Inferior parietal cortex (tissue), 1 donor: ENCODE data around the gene PRM2.

Experiments
- DNase-seq: peaks from one replicate; pipeline ENCODE4 v3.0.0-alpha.2; 2016; ENCODE audit errors: extremely low spot score

Gene PRM2

GRCh38 chr16:11262915-11263314, 13.4 kb downstream of the PRM2 start:
- DNase-seq: no peak

DNA sequence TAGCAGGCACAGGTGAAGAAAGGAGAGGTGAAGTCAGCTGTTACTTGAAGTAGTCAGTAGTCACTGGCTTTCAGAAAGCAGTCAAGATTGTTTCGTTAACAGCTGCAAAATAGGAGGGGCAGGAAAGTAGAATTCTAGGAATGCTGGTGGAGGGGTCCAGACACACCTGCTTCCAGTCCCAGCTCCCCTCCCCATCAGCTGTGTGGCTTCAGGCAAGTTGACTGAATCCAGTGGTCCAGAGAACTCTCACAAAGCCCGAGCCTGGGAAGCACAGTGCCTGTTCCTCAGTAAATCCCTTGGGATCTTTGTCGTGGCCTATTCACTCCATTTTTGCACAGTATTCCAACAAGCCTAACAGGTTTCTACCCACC, 15.7 kb downstream of the PRM2 start:
- no peak for DNase-seq

DNA sequence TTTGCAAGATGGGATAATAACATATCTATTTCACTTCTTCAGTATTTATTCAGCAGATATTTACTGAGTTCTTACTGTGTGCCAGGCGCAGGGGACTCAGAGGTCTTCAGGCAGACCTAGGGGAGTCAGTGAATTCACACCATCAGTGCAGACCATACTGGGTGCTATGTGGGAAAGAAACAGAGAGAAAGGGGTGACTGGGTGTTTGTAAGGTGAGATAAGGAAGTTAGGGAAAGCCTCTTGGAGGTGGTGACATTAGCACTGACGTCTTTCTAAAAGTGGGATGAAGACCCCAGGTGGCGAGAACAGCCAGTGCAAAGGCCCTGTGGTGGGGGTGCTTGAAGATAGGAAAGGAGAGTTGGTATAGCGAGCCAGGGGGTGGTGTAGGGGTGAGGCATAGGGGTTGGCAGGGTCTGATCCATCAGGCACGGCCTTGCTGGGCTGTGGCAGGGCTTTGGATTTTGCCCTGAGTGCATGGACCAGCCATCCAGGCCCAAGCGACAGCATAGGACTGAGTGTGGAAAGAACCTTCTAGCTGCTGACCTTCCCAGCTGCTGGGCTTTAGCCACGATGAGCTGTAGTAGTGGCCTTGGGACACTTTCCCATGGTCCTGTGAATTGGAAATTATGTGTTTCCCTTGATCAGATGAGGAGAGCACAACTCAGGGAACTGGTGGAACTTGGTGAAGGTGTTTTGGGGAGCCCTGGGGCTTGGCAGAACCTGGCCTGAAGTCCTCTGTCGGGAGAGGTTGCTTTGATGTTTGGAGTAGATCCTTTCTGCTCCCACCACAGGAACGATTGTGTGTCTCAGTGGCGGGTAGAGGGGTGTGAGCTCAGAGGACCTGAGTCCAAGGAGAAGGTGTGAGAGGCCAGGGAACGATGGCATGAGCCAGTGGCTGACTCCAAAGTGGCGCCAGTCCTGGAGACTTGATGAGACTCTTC, 16.4 kb downstream of the PRM2 start:
- no peak for DNase-seq

- DNase-seq: peak; percentile 61
Measured at GRCh38 chr16:11258553-11259492, 17.5 kb downstream of the PRM2 start.

DNA sequence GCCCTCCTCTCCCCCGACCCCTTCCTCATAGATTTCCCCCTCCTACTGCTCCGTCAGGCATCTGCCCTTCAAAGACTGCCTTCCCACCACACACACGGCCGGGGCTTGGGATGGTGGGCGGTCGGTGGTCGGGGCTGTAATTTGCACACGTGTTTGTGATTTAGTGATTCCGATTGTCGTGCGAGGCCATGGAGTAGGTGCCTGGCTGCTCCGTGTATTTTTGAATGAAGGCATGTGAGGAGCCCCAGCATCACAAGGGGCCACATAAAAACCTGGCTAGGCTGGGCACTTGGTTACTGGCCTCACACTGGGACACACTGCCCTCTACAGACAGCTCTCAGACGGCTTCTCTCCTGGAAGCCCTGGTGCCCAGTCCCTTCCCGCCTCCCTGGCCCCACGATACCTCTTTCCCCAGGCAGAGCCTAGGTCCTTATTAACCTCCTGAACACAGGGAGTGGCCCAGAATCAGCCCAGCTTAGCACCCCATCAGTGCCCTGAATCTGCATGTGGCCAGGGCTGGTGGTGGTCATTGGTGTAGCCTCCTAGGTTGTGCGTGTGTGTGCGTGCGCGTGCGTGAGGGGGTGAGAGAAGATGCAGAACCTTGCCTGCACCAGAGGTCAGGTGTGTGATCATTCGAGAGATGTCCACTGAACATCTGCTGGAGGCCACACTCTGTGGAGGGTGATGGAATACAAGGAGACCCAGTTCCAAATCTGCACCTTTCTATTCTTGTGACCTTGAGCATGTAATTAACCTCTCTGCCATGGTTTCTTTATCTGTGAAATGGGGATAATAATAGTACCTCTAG, 18.9 kb downstream of the PRM2 start:
- peak; percentile 80 for DNase-seq

DNA sequence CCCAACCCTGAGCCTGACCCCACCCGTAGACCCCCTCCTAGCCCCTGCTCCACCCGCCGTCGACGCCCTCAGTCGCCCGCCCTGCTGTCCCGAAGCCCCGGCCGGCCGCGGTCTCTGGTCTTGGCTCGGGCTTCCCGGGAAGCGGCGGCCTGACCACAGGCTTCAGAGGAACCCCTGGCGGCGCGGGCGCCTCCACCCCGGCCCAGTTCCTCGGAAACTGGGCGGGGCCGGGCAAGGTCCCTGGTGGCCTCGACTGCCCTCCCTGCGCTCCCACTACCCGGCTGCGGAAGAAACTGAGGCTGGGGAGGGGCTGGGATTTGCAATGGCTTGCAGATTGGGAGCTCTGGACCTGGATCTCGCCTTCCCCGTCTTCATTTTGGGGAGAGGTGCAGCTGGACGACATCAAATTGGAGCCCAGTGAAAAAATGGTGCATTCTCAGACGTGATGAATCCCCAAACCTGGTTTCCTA, 19.6 kb downstream of the PRM2 start:
- DNase-seq: no peak

DNA sequence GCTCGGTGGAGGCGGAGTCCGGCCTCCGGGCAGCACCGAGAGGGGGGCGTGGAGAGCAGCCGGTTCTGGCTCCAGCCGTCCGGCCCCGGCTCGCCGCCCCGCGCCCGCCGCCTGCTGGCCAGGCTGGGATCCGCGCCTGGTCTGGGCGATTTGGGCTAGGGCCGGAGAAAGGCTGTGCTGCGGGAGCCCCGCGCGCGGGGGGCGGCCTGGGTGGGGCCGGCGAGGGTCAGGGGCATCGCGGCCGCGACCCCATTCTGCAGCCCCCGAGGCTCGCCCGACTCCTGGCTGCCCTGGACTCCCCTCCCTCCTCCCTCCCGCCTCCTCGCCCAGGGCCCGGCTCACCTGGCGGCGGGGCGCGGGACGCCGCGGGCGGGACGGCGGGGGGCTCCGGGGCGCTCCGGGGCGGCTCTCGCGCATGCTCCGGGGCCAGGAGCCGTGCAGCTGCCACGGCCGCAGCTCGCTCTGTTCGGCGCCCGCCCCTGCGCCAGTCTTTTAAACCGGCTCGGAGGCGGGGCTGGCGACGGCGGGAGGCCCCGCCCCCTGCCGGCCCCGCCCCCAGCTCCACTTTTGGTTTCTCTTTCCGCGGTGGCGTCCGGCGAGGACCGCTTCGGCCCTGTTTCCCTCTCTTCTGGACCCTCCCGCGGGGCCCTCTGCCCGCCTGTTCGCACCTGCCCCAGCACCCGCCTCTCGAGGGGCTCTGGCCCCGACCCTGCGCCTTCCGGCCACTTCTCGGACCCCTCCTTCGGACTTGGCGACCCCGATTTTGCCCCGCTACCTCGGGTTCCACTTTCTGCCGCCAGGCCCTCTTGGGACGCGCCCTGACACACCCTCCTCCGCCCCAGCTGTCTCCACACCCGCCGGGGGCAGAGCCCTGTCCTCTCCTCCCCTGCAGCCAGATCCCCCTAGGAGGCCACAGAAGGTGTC, 20.3 kb downstream of the PRM2 start, which contains the start of gene SOCS1:
SOCS1 (minus strand) TSS at position 468 of the 924 bp plus-strand sequence. CDS start 726 bp downstream, outside the sequence.
- peak; percentile 79 for DNase-seq

DNA sequence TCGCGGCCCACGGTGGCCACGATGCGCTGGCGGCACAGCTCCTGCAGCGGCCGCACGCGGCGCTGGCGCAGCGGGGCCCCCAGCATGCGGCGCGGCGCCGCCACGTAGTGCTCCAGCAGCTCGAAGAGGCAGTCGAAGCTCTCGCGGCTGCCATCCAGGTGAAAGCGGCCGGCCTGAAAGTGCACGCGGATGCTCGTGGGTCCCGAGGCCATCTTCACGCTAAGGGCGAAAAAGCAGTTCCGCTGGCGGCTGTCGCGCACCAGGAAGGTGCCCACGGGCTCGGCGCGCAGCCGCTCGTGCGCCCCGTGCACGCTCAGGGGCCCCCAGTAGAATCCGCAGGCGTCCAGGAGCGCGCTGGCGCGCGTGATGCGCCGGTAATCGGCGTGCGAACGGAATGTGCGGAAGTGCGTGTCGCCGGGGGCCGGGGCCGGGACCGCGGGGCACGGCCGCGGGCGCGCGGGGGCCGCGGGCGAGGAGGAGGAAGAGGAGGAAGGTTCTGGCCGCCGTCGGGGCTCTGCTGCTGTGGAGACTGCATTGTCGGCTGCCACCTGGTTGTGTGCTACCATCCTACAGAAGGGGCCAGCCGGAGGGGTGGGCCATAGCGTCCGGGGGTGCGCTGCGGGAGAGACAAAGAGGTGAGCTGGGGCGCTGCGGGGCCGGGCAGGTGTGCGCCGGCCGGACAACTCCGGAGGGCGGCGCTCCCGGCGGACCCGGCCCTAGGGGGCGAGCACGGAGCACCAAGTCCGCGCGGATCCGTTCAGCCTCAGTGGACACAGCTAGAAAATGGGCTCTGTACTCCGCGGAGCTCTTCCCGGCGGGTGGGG, 21.2 kb downstream of the PRM2 start:
- DNase-seq: no peak

DNA sequence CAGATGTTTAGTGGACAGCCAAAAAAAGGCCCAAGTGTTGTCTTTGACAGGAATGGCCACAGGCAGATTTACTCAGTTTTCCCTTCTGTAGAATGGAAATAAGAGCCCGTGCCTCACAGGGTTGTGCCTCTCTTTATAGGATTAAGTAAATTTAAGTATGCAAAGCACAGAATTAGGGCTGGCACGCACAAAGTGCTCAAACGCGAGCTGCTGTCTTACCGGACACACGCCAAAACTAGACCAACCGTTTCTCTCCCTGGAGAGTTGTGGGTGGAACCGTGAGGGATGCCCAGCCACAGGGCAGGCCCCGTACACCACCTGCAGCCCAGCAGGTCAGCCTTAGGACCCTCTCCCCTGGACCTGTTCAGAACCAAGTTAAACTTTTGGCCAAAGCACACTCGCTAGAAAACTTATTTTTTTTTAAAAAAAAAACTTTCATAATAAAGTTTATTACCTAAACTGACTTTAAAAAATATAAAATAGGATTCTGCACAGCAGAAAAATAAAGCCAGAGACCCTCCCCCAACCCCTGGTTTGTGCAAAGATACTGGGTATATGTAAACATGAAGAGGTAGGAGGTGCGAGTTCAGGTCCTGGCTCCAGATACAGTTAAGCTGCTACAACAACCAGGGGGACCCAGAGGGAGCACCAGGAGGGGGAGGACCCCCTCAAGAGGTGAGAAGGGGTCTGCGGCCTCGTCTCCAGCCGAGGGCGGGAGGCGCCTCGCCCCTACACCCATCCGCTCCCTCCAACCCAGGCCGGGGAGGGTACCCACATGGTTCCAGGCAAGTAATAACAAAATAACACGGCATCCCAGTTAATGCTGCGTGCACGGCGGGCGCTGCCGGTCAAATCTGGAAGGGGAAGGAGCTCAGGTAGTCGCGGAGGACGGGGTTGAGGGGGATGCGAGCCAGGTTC, 22.0 kb downstream of the PRM2 start:
- DNase-seq: no peak

DNA sequence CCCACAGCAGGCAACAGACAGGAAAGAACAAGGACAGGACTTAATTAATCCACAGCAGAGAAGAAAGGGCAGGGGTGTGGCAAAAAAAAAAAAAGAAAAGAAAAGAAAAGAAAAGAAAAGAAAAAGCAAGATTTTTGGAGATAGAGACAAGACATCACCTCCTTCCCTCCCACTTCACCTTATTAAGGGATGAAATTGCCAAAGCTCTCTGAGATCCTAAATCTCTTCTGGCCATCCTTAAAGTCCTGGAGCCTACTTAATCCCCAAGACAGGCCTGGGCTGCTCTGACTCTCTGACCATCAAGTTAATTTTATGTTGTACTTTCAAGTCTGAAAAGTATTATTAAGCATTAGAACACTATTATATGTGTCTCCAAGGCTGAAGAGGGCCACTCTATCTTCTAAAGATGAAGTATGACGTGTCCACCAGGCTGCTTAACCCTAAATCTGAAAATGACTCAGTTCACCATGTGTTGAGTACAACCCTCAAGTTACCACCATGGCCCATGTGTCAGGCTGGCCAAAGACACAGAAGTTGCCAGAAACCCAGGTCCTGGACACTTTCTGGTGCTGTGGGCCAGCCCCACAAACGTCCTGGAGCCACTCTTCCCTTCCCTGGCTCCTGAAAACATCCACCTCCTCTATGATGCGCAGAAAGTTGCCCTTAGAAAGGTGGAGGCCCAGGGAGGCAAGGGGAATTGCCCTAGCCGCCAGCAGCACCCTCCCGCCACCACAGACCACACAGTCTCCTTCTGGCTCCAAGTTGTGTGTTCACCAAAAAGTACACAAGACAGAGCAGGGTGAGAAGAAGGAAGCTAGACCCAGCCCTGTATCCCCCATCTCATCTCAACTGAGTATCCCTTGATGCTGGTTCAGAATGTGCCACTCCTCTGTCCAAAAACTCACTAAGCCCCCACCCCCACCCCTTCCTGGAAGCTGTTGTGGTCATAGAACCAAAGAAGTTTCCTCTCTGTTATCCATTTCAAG, 23.0 kb downstream of the PRM2 start:
- DNase-seq: no peak

DNA sequence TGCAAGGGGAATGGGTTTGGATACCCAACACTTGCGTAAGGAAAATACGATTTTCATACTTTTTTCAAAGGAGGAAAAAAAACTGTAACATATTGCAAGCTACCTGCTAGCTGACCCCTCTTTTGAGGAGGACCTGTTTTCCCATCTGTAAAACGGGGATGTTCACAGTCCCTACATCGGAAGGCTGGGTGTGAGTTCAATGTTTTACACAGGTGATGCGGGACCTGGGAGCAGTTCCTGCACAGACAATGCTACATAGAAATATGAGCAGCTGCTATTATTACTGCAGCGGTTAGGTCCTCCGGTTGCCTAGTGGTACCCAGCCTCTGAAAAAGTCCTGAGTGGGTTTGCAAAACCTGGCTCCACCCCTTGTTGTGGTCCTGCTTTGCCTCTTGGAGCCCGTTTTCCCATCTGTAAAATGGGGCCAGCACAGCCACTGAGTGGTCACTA, 23.8 kb downstream of the PRM2 start:
- no peak for DNase-seq

GRCh38 chr16:11251525-11252481, 24.5 kb downstream of the PRM2 start:
- DNase-seq: no peak

DNA sequence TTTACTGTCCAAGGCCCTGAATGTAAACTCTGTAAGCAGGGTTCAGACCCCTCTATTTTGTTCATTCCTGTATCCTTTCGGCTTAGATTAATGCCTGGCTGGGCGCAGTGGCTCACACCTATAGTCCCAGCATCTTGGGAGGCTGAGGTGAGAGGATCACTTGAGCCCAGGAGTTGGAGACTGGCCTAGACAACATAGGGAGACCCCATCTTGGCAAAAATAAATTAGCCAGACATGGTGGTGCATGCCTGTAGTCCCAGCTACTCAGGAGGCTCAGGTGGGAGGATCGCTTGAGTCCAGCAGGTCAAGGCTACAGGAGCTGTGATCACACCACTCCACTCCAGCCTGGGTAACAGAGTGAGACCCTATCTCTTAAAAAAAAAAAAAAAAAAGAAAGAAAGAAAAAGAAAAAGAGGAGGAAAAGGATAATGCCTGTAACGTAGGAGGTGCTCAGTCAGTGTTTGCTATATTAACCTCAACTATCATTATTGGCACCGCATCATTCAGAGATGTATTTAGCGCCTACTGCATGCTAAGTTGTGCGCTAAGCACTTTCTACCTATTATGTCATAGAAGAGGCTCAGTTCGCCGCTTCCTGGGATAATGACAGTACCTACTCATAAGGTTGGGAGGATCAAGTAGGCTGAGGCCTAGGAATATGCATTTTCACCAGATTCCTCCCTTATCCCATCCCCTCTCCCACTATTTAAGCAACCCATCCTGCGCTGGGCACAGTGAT, 25.3 kb downstream of the PRM2 start:
- no peak for DNase-seq

DNA sequence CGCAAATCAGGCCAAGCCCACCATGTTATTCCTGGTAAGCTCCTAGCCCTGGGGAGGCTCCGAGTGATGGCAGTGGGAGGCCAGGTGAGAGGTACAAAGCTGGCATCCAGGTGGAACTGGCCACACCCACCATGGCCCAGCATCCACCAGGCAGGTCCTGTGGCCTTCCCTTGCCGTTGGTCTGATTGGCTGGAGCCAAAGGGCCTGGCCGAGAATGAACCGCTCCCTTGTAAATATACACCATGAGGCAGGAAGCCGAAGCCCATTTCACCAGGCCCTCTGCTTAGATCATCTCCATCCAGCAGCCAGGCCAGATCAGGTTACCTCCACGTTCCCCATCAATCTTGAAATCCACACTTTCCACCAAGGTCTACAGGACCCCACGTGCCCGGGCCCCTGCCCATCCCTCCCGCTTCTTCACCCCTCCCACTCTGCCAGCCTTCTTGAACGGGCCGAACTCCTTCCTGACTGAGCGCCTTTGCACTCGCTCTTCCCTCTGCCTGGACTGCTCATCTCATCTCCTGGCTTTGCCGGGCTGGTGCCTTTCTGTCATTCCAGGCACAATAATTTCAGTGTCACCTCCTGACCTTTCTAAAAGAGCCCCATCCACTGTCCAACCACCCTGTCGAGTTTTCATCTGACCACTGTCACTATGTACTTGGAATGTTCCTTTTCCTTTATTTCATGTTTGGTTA, 26.0 kb downstream of the PRM2 start:
- no peak for DNase-seq
